WTC11 (cell line): ENCODE data around the gene BROX. TPM values are rescaled to one million over a fixed set of nuclear protein-coding genes. Genes with fewer than 3 reads are reported as not detected.
"Not testable (repeated sequence)": the region's sequence is repeated elsewhere in the genome, so short reads cannot be mapped to it uniquely, and the experiment has no call there.

Experiments used
- ATAC-seq: fragments of 200-7000 bp; cut with Tn5 transposase; 2 replicates; pipeline ENCODE4 v1.10.0; 2021; ENCODE audit warnings: mild to moderate bottlenecking, moderate library complexity
- CTCF ChIA-PET: fragments of 300-600 bp; sonication (Branson Sonifier 250); formaldehyde crosslinking; loops from one replicate; lab custom pipeline; 2021; ENCODE audit warnings: antibody characterized with exemption; lab: Charles Lee
- POLR2A ChIA-PET: fragments of 350-600 bp; sonication (Branson Sonifier 250); formaldehyde crosslinking; loops from one replicate; lab custom pipeline; 2021; ENCODE audit warnings: antibody characterized with exemption; lab: Charles Lee
- DNase-seq: peaks from one replicate; pipeline ENCODE4 v3.0.0; 2021; ENCODE audit warnings: low spot score
- H3K27ac Mint-ChIP-seq: 2 replicates; pipeline ENCODE4 v1.8.0; 2021; ENCODE audit warnings: mixed read lengths
- H3K27me3 Mint-ChIP-seq: 2 replicates; pipeline ENCODE4 v1.8.0; 2021; ENCODE audit warnings: low read depth, mild to moderate bottlenecking, moderate library complexity, mixed read lengths
- H3K36me3 Mint-ChIP-seq: 2 replicates; pipeline ENCODE4 v1.8.0; 2021; ENCODE audit warnings: mixed read lengths
- H3K4me1 Mint-ChIP-seq: 2 replicates; pipeline ENCODE4 v1.8.0; 2022; ENCODE audit warnings: mixed read lengths
- H3K4me3 Mint-ChIP-seq: 2 replicates; pipeline ENCODE4 v1.8.0; 2021; ENCODE audit warnings: mild to moderate bottlenecking, moderate library complexity, mixed read lengths
- H3K9me3 Mint-ChIP-seq: 2 replicates; pipeline ENCODE4 v1.8.0; 2021; ENCODE audit warnings: mixed read lengths
- ATF6 ChIP-seq: sonication (generic); formaldehyde crosslinking; IDR thresholded peaks from 2 replicates; pipeline ENCODE4 v1.8.1; 2023; ENCODE audit warnings: mild to moderate bottlenecking, missing genetic modification reagents
- CBFB ChIP-seq: sonication (generic); formaldehyde crosslinking; IDR thresholded peaks from 2 replicates; pipeline ENCODE4 v1.8.1; 2022; ENCODE audit warnings: mild to moderate bottlenecking, low read depth, missing genetic modification reagents
- ETV6 ChIP-seq: sonication (generic); formaldehyde crosslinking; IDR thresholded peaks from 2 replicates; pipeline ENCODE4 v1.8.1; 2022; ENCODE audit warnings: mild to moderate bottlenecking, missing genetic modification reagents
- FOXP4 ChIP-seq: sonication (generic); formaldehyde crosslinking; IDR thresholded peaks from 2 replicates; pipeline ENCODE4 v1.8.0; 2022; ENCODE audit warnings: mild to moderate bottlenecking, missing genetic modification reagents
- GABPB1 ChIP-seq: sonication (generic); formaldehyde crosslinking; IDR thresholded peaks from 2 replicates; pipeline ENCODE4 v1.8.1; 2023; ENCODE audit warnings: mild to moderate bottlenecking, missing genetic modification reagents
- GTF2I ChIP-seq: fragments of 250-450 bp; sonication (Bioruptor Pico); conservative IDR thresholded peaks from 2 replicates; pipeline ENCODE4 v1.4.0; 2021; ENCODE audit warnings: mild to moderate bottlenecking
- HMGXB4 ChIP-seq: sonication (generic); formaldehyde crosslinking; IDR thresholded peaks from 2 replicates; pipeline ENCODE4 v1.8.1; 2023; ENCODE audit warnings: mild to moderate bottlenecking, moderate library complexity, missing genetic modification reagents
- JUN ChIP-seq: sonication (generic); formaldehyde crosslinking; IDR thresholded peaks from 2 replicates; pipeline ENCODE4 v1.8.0; 2023; ENCODE audit warnings: mild to moderate bottlenecking, missing genetic modification reagents
- NFE2L1 ChIP-seq: sonication (generic); formaldehyde crosslinking; IDR thresholded peaks from 2 replicates; pipeline ENCODE4 v1.8.1; 2023; ENCODE audit warnings: missing genetic modification reagents
- RELA ChIP-seq: sonication (generic); formaldehyde crosslinking; IDR thresholded peaks from 2 replicates; pipeline ENCODE4 v1.8.1; 2022; ENCODE audit warnings: missing genetic modification reagents, mild to moderate bottlenecking, borderline replicate concordance
- SOX15 ChIP-seq: fragments of 250-450 bp; sonication (Bioruptor Pico); IDR thresholded peaks from 2 replicates; pipeline ENCODE4 v1.9.0; 2021; ENCODE audit warnings: mild to moderate bottlenecking
- STAT6 ChIP-seq: sonication (generic); formaldehyde crosslinking; conservative IDR thresholded peaks from 2 replicates; pipeline ENCODE4 v1.8.1; 2023; ENCODE audit warnings: mild to moderate bottlenecking, low read depth, missing genetic modification reagents, moderate library complexity
- TCF7 ChIP-seq: sonication (generic); formaldehyde crosslinking; IDR thresholded peaks from 2 replicates; pipeline ENCODE4 v1.8.0; 2022; ENCODE audit warnings: mild to moderate bottlenecking, low read depth, missing genetic modification reagents, moderate library complexity
- TP53 ChIP-seq: sonication (generic); formaldehyde crosslinking; IDR thresholded peaks from 2 replicates; pipeline ENCODE4 v1.8.1; 2023; ENCODE audit warnings: mild to moderate bottlenecking, missing genetic modification reagents
- ZNF219 ChIP-seq: sonication (generic); formaldehyde crosslinking; IDR thresholded peaks from 2 replicates; pipeline ENCODE4 v1.8.0; 2023; ENCODE audit warnings: missing genetic modification reagents, mild to moderate bottlenecking, borderline replicate concordance
- ZNF232 ChIP-seq: sonication (generic); formaldehyde crosslinking; IDR thresholded peaks from 2 replicates; pipeline ENCODE4 v1.8.0; 2022; ENCODE audit warnings: mild to moderate bottlenecking, missing genetic modification reagents
- ZNF423 ChIP-seq: fragments of 250-450 bp; sonication (Bioruptor Pico); IDR thresholded peaks from 2 replicates; pipeline ENCODE4 v2.1.2; 2022; ENCODE audit warnings: mild to moderate bottlenecking, moderate library complexity
- ZNF512 ChIP-seq: sonication (generic); formaldehyde crosslinking; IDR thresholded peaks from 2 replicates; pipeline ENCODE4 v1.8.1; 2022; ENCODE audit warnings: missing genetic modification reagents, borderline replicate concordance
- ZNF671 ChIP-seq: fragments of 250-450 bp; sonication (Bioruptor Pico); IDR thresholded peaks from 2 replicates; pipeline ENCODE4 v1.8.0; 2021; ENCODE audit warnings: mild to moderate bottlenecking
- total RNA-seq: library from RNA; stranded (reverse); gene quantifications from 3 replicates; pipeline ENCODE4 v1.2.3, GENCODE V29; 2021

Gene BROX
- total RNA-seq, 1 experiment from 2014 or later, result 27.1 TPM

GRCh38 chr1:222739465-222739864, 27.1 kb downstream of the BROX start:
- H3K27ac Mint-ChIP-seq, result no peak overlapping the region
- TF ChIP-seq GABPB1 (CRISPR knock-in tag) (no peak), ATF6 (CRISPR knock-in tag) (no peak), ZNF219 (CRISPR knock-in tag) (no peak), TCF7 (CRISPR knock-in tag) (no peak), ZNF512 (CRISPR knock-in tag) (no peak), ZNF232 (no peak), ETV6 (no peak), GTF2I (CRISPR knock-in tag) (no peak), CBFB (CRISPR knock-in tag) (no peak)
- TF ChIP-seq, all 79 proteins: peak for 0
- DNase-seq, result no peak
- Mint-ChIP-seq H3K4me1 (peaks cover 2% of the 10 kb centered on the region; the same call in 1 of the 2 replicates), H3K36me3 (peaks cover 3% of the 10 kb centered on the region; the same call in 1 of the 2 replicates), H3K4me3 (no peak overlapping the region), H3K9me3 (no peaks in the 10 kb centered on the region), H3K27me3 (no peaks in the 10 kb centered on the region)
- ATAC-seq, result no peak
- CTCF ChIA-PET, result interaction anchor here (1.2 to 1.4 kb wide), 3 partner anchors 351 to 394 kb away, joined by 4 to 8 read pairs (median 4); no protein-coding TSS in a partner anchor
- POLR2A ChIA-PET, result no interaction called here

- Mint-ChIP-seq H3K9me3 (no peaks in the 10 kb centered on the region), H3K4me3 (no peak overlapping the region), H3K4me1 (peaks cover 2% of the 10 kb centered on the region; the same call in 1 of the 2 replicates), H3K27me3 (no peaks in the 10 kb centered on the region), H3K27ac (no peak overlapping the region), H3K36me3 (no peaks in the 10 kb centered on the region)
- no peak for ATAC-seq
- POLR2A ChIA-PET, result no interaction called here
- no peak for DNase-seq
- CTCF ChIA-PET, result no interaction called here
- TF ChIP-seq FOXP4 (CRISPR knock-in tag), result no peak
- TF ChIP-seq JUN (CRISPR knock-in tag), result no peak
These were observed 27.6 kb downstream of the BROX start for GRCh38 chr1:222739929-222740328.

- ATAC-seq, H3K27ac Mint-ChIP-seq, H3K27me3 Mint-ChIP-seq, DNase-seq, CTCF ChIA-PET, H3K9me3 Mint-ChIP-seq, H3K36me3 Mint-ChIP-seq, POLR2A ChIA-PET, H3K4me3 Mint-ChIP-seq, H3K4me1 Mint-ChIP-seq: not testable (repeated sequence)
These were observed 29.5 kb downstream of the BROX start for GRCh38 chr1:222741630-222742457.

- no peak overlapping the region for H3K4me3 Mint-ChIP-seq
- H3K27me3 Mint-ChIP-seq, result no peaks in the 10 kb centered on the region
- no peaks in the 10 kb centered on the region for H3K4me1 Mint-ChIP-seq
- peak; percentile 71 for ATAC-seq
- no peaks in the 10 kb centered on the region for H3K9me3 Mint-ChIP-seq
- POLR2A ChIA-PET, result no interaction called here
- CTCF ChIA-PET, result interaction anchor here (0.6 to 2.5 kb wide), 6 partner anchors 13 to 807 kb away, joined by 3 to 11 read pairs (median 4); partner anchors contain the start of gene FAM177B
- no peak overlapping the region for H3K27ac Mint-ChIP-seq
- no peaks in the 10 kb centered on the region for H3K36me3 Mint-ChIP-seq
- DNase-seq, result no peak
- TF ChIP-seq TP53 (no peak), ZNF423 (no peak), ZNF671 (CRISPR knock-in tag) (no peak), HMGXB4 (CRISPR knock-in tag) (no peak), STAT6 (CRISPR knock-in tag) (no peak), NFE2L1 (CRISPR knock-in tag) (no peak), RELA (no peak), SOX15 (CRISPR knock-in tag) (no peak)
These were observed 37.6 kb downstream of the BROX start for GRCh38 chr1:222749927-222750326.
